ENCODE measurements around the gene ZNF460. TPM values are rescaled to one million over a fixed set of nuclear protein-coding genes. Genes with fewer than 3 reads are reported as not detected.

The ZNF460 gene
- total RNA-seq, 1 experiment from 2014 or later: 65.9 TPM

GRCh38 chr19:57242821-57243220 lies 37.5 kb upstream of the ZNF460 start:
- Mint-ChIP-seq H3K36me3 (ENCODE audit: insufficient read depth in 1 of 3, low read depth in 3 of 3) (peaks cover 12 to 32% (median 32%) of the 10 kb centered on the region in 3 experiments; a peak in 6 of 7 replicates), H3K4me3 (no peak overlapping the region; a peak in 1 of 5 replicates), H3K27me3 (ENCODE audit: low read depth) (peaks cover 2% of the 10 kb centered on the region; the same call in 1 of the 2 replicates), H3K4me1 (peaks cover 11% of the 10 kb centered on the region in 2 experiments), H3K9me3 (no peaks in the 10 kb centered on the region), H3K27ac (no peak overlapping the region)
- Histone ChIP-seq H3K4me2 (ENCODE audit: insufficient read depth, insufficient read length, low read length) (no peak overlapping the region), H3K79me2 (ENCODE audit: insufficient read depth, low read length) (peaks cover 16% of the 10 kb centered on the region; the same call in 1 of the 2 replicates), H3K56ac (ENCODE audit: insufficient read length, low read depth, low read length) (no peak overlapping the region), H3K4ac (ENCODE audit: low read depth, low read length) (no peak overlapping the region), H3K4me1 (ENCODE audit: insufficient read depth, low read length) (no peaks in the 10 kb centered on the region), H3K27ac (ENCODE audit: insufficient read length, low read depth, low read length) (no peak overlapping the region), H4K91ac (ENCODE audit: insufficient read length, low read depth, low read length) (no peak overlapping the region), H2AK5ac (ENCODE audit: insufficient read length, low read length) (no peak overlapping the region), H3K23me2 (ENCODE audit: insufficient read length, low read depth, low read length, poor library complexity, severe bottlenecking) (peaks cover 7% of the 10 kb centered on the region), H3K27me3 (ENCODE audit: insufficient read depth, low read length) (no peaks in the 10 kb centered on the region), H3K79me1 (ENCODE audit: insufficient read depth, low read depth, low read length, poor library complexity, severe bottlenecking) (peaks cover 4% of the 10 kb centered on the region), H3T11ph (ENCODE audit: low read length) (no peak overlapping the region), H2BK5ac (ENCODE audit: insufficient read length, low read length) (no peak overlapping the region), H2BK120ac (ENCODE audit: low read depth, low read length, poor library complexity, severe bottlenecking) (no peak overlapping the region), H3K14ac (ENCODE audit: insufficient read depth, low read length) (no peak overlapping the region), H2BK15ac (ENCODE audit: low read depth, low read length) (no peak overlapping the region), H3K9me3 (ENCODE audit: control insufficient read depth, low read depth, low read length) (no peaks in the 10 kb centered on the region), H2AFZ (ENCODE audit: low read length) (no peak overlapping the region), H3K18ac (ENCODE audit: insufficient read length, low read depth, low read length) (no peak overlapping the region), H4K20me1 (ENCODE audit: control insufficient read depth, insufficient read depth, insufficient read length) (no peaks in the 10 kb centered on the region), H4K5ac (ENCODE audit: insufficient read length, low read depth, low read length) (no peak overlapping the region), H2BK12ac (ENCODE audit: insufficient read length, low read depth, low read length) (no peak overlapping the region), H2BK20ac (ENCODE audit: low read depth, low read length, poor library complexity, severe bottlenecking) (no peak overlapping the region), H4K8ac (replicated peaks; ENCODE audit: insufficient read length, low read depth, low read length) (no peak overlapping the region), H3K9ac (ENCODE audit: extremely low read depth, insufficient read length, low read length) (no peak overlapping the region), H3K23ac (ENCODE audit: insufficient read length, low read depth, low read length) (no peak overlapping the region)
- TF ChIP-seq CTCF (conservative IDR thresholded peaks at IDR 0.05): no peak
- DNase-seq: no peak
- WGBS (ENCODE audit: extremely low coverage, insufficient read length, low lambda C conversion rate): no CpG with 5 or more reads among the region's 5 CpGs
